HL-60 (cell line): ENCODE measurements around the gene MLF2.

Experiments
- DNase-seq, 2 experiments: peaks; one replicate each; pipeline ENCODE4 v3.0.0-alpha.2; 2010 to 2020; ENCODE audit warnings: low read depth in 1 of 2, low spot score in 1 of 2
- H3K27ac ChIP-seq: fragments of 250-450 bp; sonication (Bioruptor Pico); replicated peaks from 2 replicates; pipeline ENCODE4 v1.5.1; 2020; ENCODE audit warnings: mild to moderate bottlenecking, moderate library complexity
- H3K27me3 ChIP-seq: fragments of 250-450 bp; sonication (Bioruptor Pico); 2 replicates; pipeline ENCODE4 v1.5.1; 2021; ENCODE audit warnings: mild to moderate bottlenecking, moderate library complexity; ENCODE audit not compliant: insufficient read depth, poor library complexity, severe bottlenecking
- H3K4me3 ChIP-seq: replicated peaks from 2 replicates; pipeline ENCODE4 v1.5.1; 2011; ENCODE audit warnings: mild to moderate bottlenecking, control low read depth, low read length; ENCODE audit not compliant: insufficient read depth
- CTCF ChIP-seq: IDR thresholded peaks from one replicate; pipeline ENCODE4 v1.5.1; 2011; ENCODE audit warnings: low read length, control low read depth, inconsistent platforms; ENCODE audit not compliant: insufficient read depth
- GABPA ChIP-seq: IDR thresholded peaks from 2 replicates; pipeline ENCODE4 v1.6.1; 2012; ENCODE audit warnings: low read depth
- POLR2AphosphoS5 ChIP-seq: IDR thresholded peaks from 2 replicates; pipeline ENCODE4 v1.6.1; 2012; ENCODE audit warnings: low read depth
- REST ChIP-seq: IDR thresholded peaks from 2 replicates; pipeline ENCODE4 v1.6.1; 2012; ENCODE audit warnings: low read depth; ENCODE audit not compliant: insufficient replicate concordance
- SPI1 ChIP-seq: IDR thresholded peaks from 2 replicates; pipeline ENCODE4 v1.6.1; 2012; ENCODE audit warnings: low read depth, mild to moderate bottlenecking, borderline replicate concordance

Gene MLF2

GRCh38 chr12:6771509-6772330 is 18.8 kb upstream of the MLF2 start:
- TF ChIP-seq GABPA (no peak), REST (no peak)
- no peak overlapping the region for H3K27ac ChIP-seq
- no peak for DNase-seq
- peaks cover 38% of the 10 kb centered on the region for H3K27me3 ChIP-seq
- H3K4me3 ChIP-seq = no peak overlapping the region

- DNase-seq = peak in 1 of 2 experiments; percentile 57
- no peak overlapping the region for H3K27ac ChIP-seq
- H3K27me3 ChIP-seq = peaks cover 38% of the 10 kb centered on the region
- no peak overlapping the region for H3K4me3 ChIP-seq
- TF ChIP-seq REST = no peak
- peak; percentile 94 for TF ChIP-seq SPI1
These were observed 18.2 kb upstream of the MLF2 start for GRCh38 chr12:6771091-6771495.

- no peak overlapping the region for H3K4me3 ChIP-seq
- TF ChIP-seq REST (no peak), GABPA (no peak), POLR2AphosphoS5 (no peak), SPI1 (no peak), CTCF (no peak)
- no peak overlapping the region for H3K27ac ChIP-seq
- H3K27me3 ChIP-seq = peaks cover 39% of the 10 kb centered on the region
- DNase-seq = no peak
These were observed 17.7 kb upstream of the MLF2 start for GRCh38 chr12:6770600-6770999.

- no peak for DNase-seq
- Histone ChIP-seq H3K27ac (no peak overlapping the region), H3K4me3 (no peak overlapping the region), H3K27me3 (peaks cover 44% of the 10 kb centered on the region)
- no peak for TF ChIP-seq SPI1
- TF ChIP-seq REST = no peak
- TF ChIP-seq POLR2AphosphoS5 = no peak
- TF ChIP-seq GABPA = no peak
- no peak for TF ChIP-seq CTCF
These were observed 17.2 kb upstream of the MLF2 start for GRCh38 chr12:6770094-6770493.
